MCF 10A (cell line): ENCODE data around the gene UAP1L1. TPM values are rescaled to one million over a fixed set of nuclear protein-coding genes. Genes with fewer than 3 reads are reported as not detected.
"Not testable (repeated sequence)": the region's sequence is repeated elsewhere in the genome, so short reads cannot be mapped to it uniquely, and the experiment has no call there.

Experiments used
- BruUV-seq: library from RNA; stranded (reverse); fragments of 400-500 nt; replicated peaks from 2 replicates; lab custom pipeline; 2021; lab: Mats Ljungman, UMichigan
- CTCF ChIA-PET: fragments of 300-600 bp; sonication (Branson Sonifier 250); formaldehyde crosslinking; extraction: SDS; loops from one replicate; lab custom pipeline; 2021; ENCODE audit warnings: antibody characterized with exemption, inconsistent platforms; lab: Yijun Ruan, JAX
- POLR2A ChIA-PET: fragments of 300-600, 350-650 bp; sonication (Branson Sonifier 250); formaldehyde crosslinking; extraction: SDS; loops from one replicate; lab custom pipeline; 2020; ENCODE audit warnings: antibody characterized with exemption, inconsistent platforms; lab: Yijun Ruan, JAX
- DNase-seq: peaks from one replicate; pipeline ENCODE4 v3.0.0-alpha.2; 2018; ENCODE audit not compliant: unreplicated experiment
- H3K27ac Mint-ChIP-seq: one replicate; pipeline ENCODE4 v1.8.0; 2022; ENCODE audit warnings: mild to moderate bottlenecking, low read depth, mixed read lengths; ENCODE audit not compliant: unreplicated experiment
- H3K27me3 Mint-ChIP-seq: one replicate; pipeline ENCODE4 v1.8.0; 2022; ENCODE audit warnings: mixed read lengths; ENCODE audit not compliant: insufficient read depth, unreplicated experiment
- H3K36me3 Mint-ChIP-seq: one replicate; pipeline ENCODE4 v1.8.0; 2022; ENCODE audit warnings: mild to moderate bottlenecking, moderate library complexity, mixed read lengths; ENCODE audit not compliant: insufficient read depth, unreplicated experiment
- H3K4me1 Mint-ChIP-seq: one replicate; pipeline ENCODE4 v1.8.0; 2022; ENCODE audit warnings: mixed read lengths; ENCODE audit not compliant: insufficient read depth, unreplicated experiment
- H3K4me3 Mint-ChIP-seq: one replicate; pipeline ENCODE4 v1.8.0; 2022; ENCODE audit warnings: mild to moderate bottlenecking, moderate library complexity, mixed read lengths; ENCODE audit not compliant: unreplicated experiment
- H3K9me3 Mint-ChIP-seq: one replicate; pipeline ENCODE4 v1.8.0; 2022; ENCODE audit warnings: mixed read lengths; ENCODE audit not compliant: unreplicated experiment
- intact Hi-C: fragments of 100-400 bp; cut with micrococcal nuclease; formaldehyde crosslinking; loops from 2 replicates; pipeline ENCODE4 v1.14.1; 2022
- total RNA-seq: library from RNA; stranded (reverse); gene quantifications from 2 replicates; pipeline ENCODE4 v1.2.3, GENCODE V29; 2022
- TF ChIP-seq, protein P1 (sequence below): fragments of 200-600 bp; IDR thresholded peaks from one replicate; pipeline ENCODE4 v1.8.0; 2022; ENCODE audit warnings: antibody characterized with exemption, mild to moderate bottlenecking; ENCODE audit not compliant: unreplicated experiment

UAP1L1 gene
- total RNA-seq, 1 experiment from 2014 or later: 1.0 TPM

DNA sequence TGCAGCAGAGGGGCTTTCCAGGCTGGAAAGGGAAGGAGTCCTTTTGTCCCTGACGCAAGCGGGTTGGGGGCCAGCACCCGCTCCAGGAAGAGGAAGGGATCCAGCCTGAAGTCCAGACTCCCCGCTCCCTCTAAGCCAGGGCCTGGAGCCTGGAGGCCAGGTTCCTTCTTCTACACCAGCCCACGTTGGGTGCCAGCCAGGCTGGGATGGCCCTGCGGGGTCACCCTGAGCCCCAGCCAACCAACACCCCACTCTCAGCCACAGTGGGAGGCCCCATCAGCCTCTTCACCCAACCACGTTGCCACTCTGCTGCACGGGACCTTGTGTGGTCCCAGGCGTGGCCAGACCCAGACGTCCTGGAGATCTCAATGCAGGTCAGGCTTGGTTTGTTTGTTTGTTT is 44.5 kb upstream of the UAP1L1 start:
- peaks cover 11% of the 10 kb centered on the region for H3K36me3 Mint-ChIP-seq
- no peak overlapping the region for H3K4me3 Mint-ChIP-seq
- intact Hi-C loops: no loop called here
- no TSS peak for BruUV-seq
- H3K27me3 Mint-ChIP-seq: no peaks in the 10 kb centered on the region
- CTCF ChIA-PET: interaction anchor here (0.6 to 8.1 kb wide), 3 partner anchors 14 to 73 kb away, joined by 3 to 85 read pairs (median 9); partner anchors contain the start of genes NPDC1 and SAPCD2
- no peak for DNase-seq
- H3K9me3 Mint-ChIP-seq: no peaks in the 10 kb centered on the region
- peaks cover 8% of the 10 kb centered on the region for H3K4me1 Mint-ChIP-seq
- TF ChIP-seq, protein P1, sequence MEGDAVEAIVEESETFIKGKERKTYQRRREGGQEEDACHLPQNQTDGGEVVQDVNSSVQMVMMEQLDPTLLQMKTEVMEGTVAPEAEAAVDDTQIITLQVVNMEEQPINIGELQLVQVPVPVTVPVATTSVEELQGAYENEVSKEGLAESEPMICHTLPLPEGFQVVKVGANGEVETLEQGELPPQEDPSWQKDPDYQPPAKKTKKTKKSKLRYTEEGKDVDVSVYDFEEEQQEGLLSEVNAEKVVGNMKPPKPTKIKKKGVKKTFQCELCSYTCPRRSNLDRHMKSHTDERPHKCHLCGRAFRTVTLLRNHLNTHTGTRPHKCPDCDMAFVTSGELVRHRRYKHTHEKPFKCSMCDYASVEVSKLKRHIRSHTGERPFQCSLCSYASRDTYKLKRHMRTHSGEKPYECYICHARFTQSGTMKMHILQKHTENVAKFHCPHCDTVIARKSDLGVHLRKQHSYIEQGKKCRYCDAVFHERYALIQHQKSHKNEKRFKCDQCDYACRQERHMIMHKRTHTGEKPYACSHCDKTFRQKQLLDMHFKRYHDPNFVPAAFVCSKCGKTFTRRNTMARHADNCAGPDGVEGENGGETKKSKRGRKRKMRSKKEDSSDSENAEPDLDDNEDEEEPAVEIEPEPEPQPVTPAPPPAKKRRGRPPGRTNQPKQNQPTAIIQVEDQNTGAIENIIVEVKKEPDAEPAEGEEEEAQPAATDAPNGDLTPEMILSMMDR: no peak
- no peak overlapping the region for H3K27ac Mint-ChIP-seq
- POLR2A ChIA-PET: no interaction called here

DNA sequence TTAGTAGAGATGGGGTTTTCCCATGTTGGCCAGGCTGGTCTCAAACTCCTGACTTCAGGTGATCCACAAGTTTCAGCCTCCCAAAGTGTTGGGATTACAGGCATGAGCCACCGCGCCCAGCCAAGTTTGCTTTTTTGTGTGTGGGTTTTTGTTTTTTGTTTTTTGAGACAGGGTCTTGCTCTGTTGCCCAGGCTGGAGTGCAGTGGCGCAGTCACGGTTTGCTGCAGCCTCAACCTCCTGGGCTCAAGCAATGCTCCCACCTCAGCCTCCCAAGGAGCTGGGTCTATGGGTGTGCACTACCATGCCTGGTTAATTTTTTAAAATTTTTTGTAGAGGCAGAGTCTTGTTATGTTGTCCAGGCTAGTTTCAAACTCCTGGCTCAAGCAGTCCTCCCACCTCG is 43.8 kb upstream of the UAP1L1 start:
- H3K9me3 Mint-ChIP-seq, H3K4me1 Mint-ChIP-seq, H3K27me3 Mint-ChIP-seq, H3K4me3 Mint-ChIP-seq, H3K27ac Mint-ChIP-seq, H3K36me3 Mint-ChIP-seq, DNase-seq, intact Hi-C loops, BruUV-seq: not testable (repeated sequence)
- ChIA-PET CTCF (interaction anchor here (1.6 to 2.7 kb wide), 2 partner anchors 14 to 15 kb away, joined by 5 to 15 read pairs; no protein-coding TSS in a partner anchor), POLR2A (interaction anchor here (0.5 kb wide), 1 partner anchor 594 kb away, joined by 3 read pairs; no protein-coding TSS in a partner anchor)

DNA sequence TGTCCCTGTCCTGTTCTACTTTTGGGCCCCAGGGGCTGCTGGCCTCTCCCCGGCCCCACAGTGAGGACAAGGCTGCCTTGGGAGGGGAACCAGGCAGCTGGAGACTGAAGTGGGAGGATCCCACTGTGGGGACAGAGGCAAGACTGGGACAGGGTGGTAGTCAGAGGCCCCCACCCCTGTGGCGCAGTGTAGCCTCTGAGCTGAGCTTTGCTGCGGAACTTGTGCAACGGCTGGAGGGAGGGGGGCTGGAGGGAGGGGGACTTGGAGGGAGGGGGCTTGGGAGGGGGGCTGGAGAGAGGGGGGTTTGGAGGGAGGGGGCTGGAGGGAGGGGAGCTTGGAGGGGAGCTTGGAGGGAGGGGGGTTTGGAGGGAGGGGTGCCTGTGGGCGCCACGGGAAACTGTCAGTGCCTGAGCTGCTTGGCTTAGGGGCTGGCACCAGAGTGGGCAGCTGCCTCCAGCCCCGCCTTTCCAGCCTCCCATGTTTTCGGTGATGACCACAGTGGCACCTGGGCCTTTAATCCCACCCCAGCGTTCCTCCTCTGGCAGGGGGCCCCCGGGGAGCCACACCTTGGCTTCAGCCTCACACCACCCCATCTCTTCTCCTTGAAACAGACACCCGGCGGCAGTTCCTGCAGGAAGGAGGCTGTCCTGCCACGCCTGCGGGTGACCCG is 43.1 kb upstream of the UAP1L1 start:
- Mint-ChIP-seq H3K27me3 (no peaks in the 10 kb centered on the region), H3K36me3 (peaks cover 9% of the 10 kb centered on the region), H3K4me3 (peak overlapping the region; percentile 25), H3K4me1 (peaks cover 6% of the 10 kb centered on the region), H3K9me3 (no peaks in the 10 kb centered on the region), H3K27ac (no peak overlapping the region)
- DNase-seq: no peak
- CTCF ChIA-PET: interaction anchor here (0.5 to 3.1 kb wide), 22 partner anchors 8 to 368 kb away, joined by 3 to 24 read pairs (median 4); partner anchors contain the start of genes FBXW5 and RABL6
- intact Hi-C loops: loop anchor here (2.0 kb wide), 1 partner anchor 191 kb away; the partner anchor contains the start of gene AJM1
- BruUV-seq: no TSS peak
- POLR2A ChIA-PET: interaction anchor here (0.5 to 1.5 kb wide), 5 partner anchors 36 to 595 kb away, joined by 3 to 5 read pairs (median 4); partner anchors contain the start of genes AJM1, PAXX and SAPCD2
- TF ChIP-seq, protein P1: no peak

DNA sequence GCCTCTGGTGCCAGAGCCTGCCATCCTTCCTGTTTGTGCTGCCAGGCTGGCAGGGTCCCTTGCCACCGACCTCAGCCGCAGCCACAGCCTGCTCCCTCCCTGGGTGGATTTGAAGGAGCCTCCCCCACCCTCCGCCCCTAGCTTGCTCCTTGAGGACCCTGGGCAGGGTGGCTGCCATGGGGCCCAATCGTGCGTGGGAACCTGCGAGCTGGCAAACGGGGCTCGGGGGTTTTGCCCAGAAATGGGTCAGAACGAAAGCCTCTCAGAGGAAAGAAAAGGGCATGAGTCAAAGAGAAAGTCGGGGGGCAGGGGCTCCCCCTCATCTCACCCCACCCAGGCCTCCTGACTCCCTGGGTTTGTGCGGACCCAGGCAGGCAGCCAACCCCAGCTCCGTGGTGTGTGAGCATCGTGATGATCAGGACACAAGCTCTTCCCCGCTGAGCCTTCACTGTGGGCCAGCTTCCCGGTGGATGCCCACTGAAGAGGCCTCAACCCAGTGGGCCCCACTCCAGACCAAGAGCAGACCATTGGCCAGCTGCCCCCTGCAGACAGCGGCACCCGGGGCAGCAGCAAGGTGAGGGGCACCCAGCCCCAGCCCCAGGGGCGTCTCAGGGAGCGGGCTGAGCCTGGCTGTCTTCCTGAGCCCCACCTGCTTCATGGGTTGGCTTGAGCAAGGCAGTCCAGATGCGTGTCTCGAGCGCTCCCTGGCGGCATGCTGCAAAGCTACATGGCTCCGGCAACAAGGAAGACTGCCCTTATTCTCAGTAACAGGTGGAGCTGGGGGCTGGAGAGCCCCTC is 42.4 kb upstream of the UAP1L1 start:
- ChIA-PET POLR2A (interaction anchor here (0.8 to 1.5 kb wide), 10 partner anchors 8 to 235 kb away, joined by 3 to 5 read pairs (median 4); partner anchors contain the start of genes AJM1, ANAPC2, PAXX and SAPCD2), CTCF (interaction anchor here (0.5 to 3.1 kb wide), 40 partner anchors 9 to 519 kb away, joined by 3 to 27 read pairs (median 4); partner anchors contain the start of genes FBXW5, MAN1B1, RABL6 and SAPCD2)
- Mint-ChIP-seq H3K4me3 (peak overlapping the region; percentile 25), H3K36me3 (peaks cover 11% of the 10 kb centered on the region), H3K9me3 (no peaks in the 10 kb centered on the region), H3K27ac (no peak overlapping the region), H3K4me1 (no peaks in the 10 kb centered on the region), H3K27me3 (no peaks in the 10 kb centered on the region)
- BruUV-seq: no TSS peak
- TF ChIP-seq, protein P1: peak; percentile 87
- intact Hi-C loops: loop anchor here (1.0 to 2.0 kb wide), 3 partner anchors 87 to 248 kb away; partner anchors contain the start of gene AJM1
- peak; percentile 81 for DNase-seq
